Neural cell (in vitro differentiated cells): ENCODE data around the gene EPHB3. TPM values are rescaled to one million over a fixed set of nuclear protein-coding genes. Genes with fewer than 3 reads are reported as not detected.

ENCODE experiments used
- H2AFZ ChIP-seq: fragments of 200-600, 300-800 bp; sonication (generic), shearing (Covaris generic); 2 replicates; pipeline ENCODE4 v1.6.0; 2014; ENCODE audit warnings: low read depth, mild to moderate bottlenecking, antibody characterized with exemption, low read length, moderate library complexity
- H3F3A ChIP-seq: fragments of 200-600 bp; shearing (Covaris generic); 2 replicates; pipeline ENCODE4 v1.6.1; 2016; ENCODE audit warnings: mild to moderate bottlenecking, moderate library complexity, mixed read lengths, antibody characterized with exemption, low read length; ENCODE audit not compliant: insufficient read depth, poor library complexity, severe bottlenecking
- H3K27ac ChIP-seq: fragments of 200-600, 300-800 bp; sonication (generic), shearing (Covaris generic); 2 replicates; pipeline ENCODE4 v1.5.1; 2014; ENCODE audit warnings: mild to moderate bottlenecking, low read length, moderate library complexity
- H3K27me3 ChIP-seq: fragments of 300-800, 200-600 bp; sonication (generic), shearing (Covaris generic); 2 replicates; pipeline ENCODE4 v1.6.0; 2014; ENCODE audit warnings: mild to moderate bottlenecking, low read depth, low read length, moderate library complexity; ENCODE audit not compliant: insufficient read depth
- H3K36me3 ChIP-seq: fragments of 300-800, 200-600 bp; sonication (generic), shearing (Covaris generic); 2 replicates; pipeline ENCODE4 v1.5.1; 2014; ENCODE audit warnings: mild to moderate bottlenecking, antibody characterized with exemption, low read length, moderate library complexity; ENCODE audit not compliant: insufficient read depth
- H3K4me2 ChIP-seq: fragments of 300-800, 200-600 bp; sonication (generic), shearing (Covaris generic); 2 replicates; pipeline ENCODE4 v1.6.0; 2014; ENCODE audit warnings: mild to moderate bottlenecking, low read length
- H3K4me3 ChIP-seq: fragments of 300-800, 200-600 bp; sonication (generic), shearing (Covaris generic); 2 replicates; pipeline ENCODE4 v1.5.1; 2014; ENCODE audit warnings: mild to moderate bottlenecking, low read length, moderate library complexity
- H3K79me2 ChIP-seq: fragments of 200-600 bp; shearing (Covaris generic); replicated peaks from 2 replicates; pipeline ENCODE4 v1.6.0; 2014; ENCODE audit warnings: mild to moderate bottlenecking, low read length, moderate library complexity; ENCODE audit not compliant: insufficient read depth
- H3K9ac ChIP-seq: fragments of 300-800, 200-600 bp; sonication (generic), shearing (Covaris generic); 2 replicates; pipeline ENCODE4 v1.6.1; 2016; ENCODE audit warnings: mild to moderate bottlenecking, low read length, mixed read lengths
- H3K9me2 ChIP-seq: fragments of 200-600 bp; shearing (Covaris generic); 2 replicates; pipeline ENCODE4 v1.6.1; 2016; ENCODE audit warnings: mild to moderate bottlenecking, low read length, mixed read lengths; ENCODE audit not compliant: insufficient read depth
- H3K9me3 ChIP-seq: fragments of 200-600, 300-800 bp; sonication (generic), shearing (Covaris generic); 2 replicates; pipeline ENCODE4 v1.6.1; 2016; ENCODE audit warnings: mild to moderate bottlenecking, mixed run types, low read length, moderate library complexity, mixed read lengths
- H4K20me1 ChIP-seq: fragments of 200-600 bp; shearing (Covaris generic); 2 replicates; pipeline ENCODE4 v1.6.1; 2016; ENCODE audit warnings: mild to moderate bottlenecking, mixed run types; ENCODE audit not compliant: insufficient read depth
- CTCF ChIP-seq: fragments of 450-650 bp; IDR thresholded peaks from 2 replicates; pipeline ENCODE4 v1.5.1; 2014; ENCODE audit warnings: antibody characterized with exemption, mild to moderate bottlenecking, moderate library complexity; ENCODE audit not compliant: poor library complexity, severe bottlenecking
- EP300 ChIP-seq: fragments of 450-650 bp; conservative IDR thresholded peaks from 2 replicates; pipeline ENCODE4 v1.6.1; 2014; ENCODE audit warnings: antibody characterized with exemption, mild to moderate bottlenecking, moderate library complexity; ENCODE audit not compliant: poor library complexity, severe bottlenecking
- EZH2 ChIP-seq: fragments of 200-600, 300-800 bp; shearing (Covaris generic), sonication (generic); IDR thresholded peaks from 2 replicates; pipeline ENCODE4 v1.6.1; 2014; ENCODE audit warnings: antibody characterized with exemption, low read length, borderline replicate concordance, mild to moderate bottlenecking; ENCODE audit not compliant: insufficient read depth, poor library complexity, severe bottlenecking
- MXI1 ChIP-seq: fragments of 450-650 bp; conservative IDR thresholded peaks from 2 replicates; pipeline ENCODE4 v1.6.1; 2014; ENCODE audit warnings: antibody characterized with exemption, mild to moderate bottlenecking; ENCODE audit not compliant: poor library complexity, severe bottlenecking
- POLR2AphosphoS5 ChIP-seq: IDR thresholded peaks from 2 replicates; pipeline ENCODE4 v1.6.1; 2012
- RAD21 ChIP-seq: fragments of 450-650 bp; conservative IDR thresholded peaks from 2 replicates; pipeline ENCODE4 v1.6.1; 2014; ENCODE audit warnings: antibody characterized with exemption, mild to moderate bottlenecking, moderate library complexity
- SMC3 ChIP-seq: fragments of 450-650 bp; conservative IDR thresholded peaks from 2 replicates; pipeline ENCODE4 v1.6.1; 2014; ENCODE audit warnings: antibody characterized with exemption, mild to moderate bottlenecking, moderate library complexity; ENCODE audit not compliant: poor library complexity
- TAF1 ChIP-seq: IDR thresholded peaks from 2 replicates; pipeline ENCODE4 v1.6.1; 2012; ENCODE audit warnings: low read depth
- polyA plus RNA-seq: library from polyadenylated mRNA; depleted of rRNA; stranded (reverse); fragments of >200 nt; gene quantifications from 2 replicates; pipeline ENCODE4 v1.2.3, GENCODE V29; 2014
- TF ChIP-seq, protein P1 (sequence below): IDR thresholded peaks from 2 replicates; pipeline ENCODE4 v1.6.1; 2012; ENCODE audit warnings: borderline replicate concordance

The EPHB3 gene
- polyA plus RNA-seq, 1 donor from 2014 or later, result 4.3 TPM

DNA sequence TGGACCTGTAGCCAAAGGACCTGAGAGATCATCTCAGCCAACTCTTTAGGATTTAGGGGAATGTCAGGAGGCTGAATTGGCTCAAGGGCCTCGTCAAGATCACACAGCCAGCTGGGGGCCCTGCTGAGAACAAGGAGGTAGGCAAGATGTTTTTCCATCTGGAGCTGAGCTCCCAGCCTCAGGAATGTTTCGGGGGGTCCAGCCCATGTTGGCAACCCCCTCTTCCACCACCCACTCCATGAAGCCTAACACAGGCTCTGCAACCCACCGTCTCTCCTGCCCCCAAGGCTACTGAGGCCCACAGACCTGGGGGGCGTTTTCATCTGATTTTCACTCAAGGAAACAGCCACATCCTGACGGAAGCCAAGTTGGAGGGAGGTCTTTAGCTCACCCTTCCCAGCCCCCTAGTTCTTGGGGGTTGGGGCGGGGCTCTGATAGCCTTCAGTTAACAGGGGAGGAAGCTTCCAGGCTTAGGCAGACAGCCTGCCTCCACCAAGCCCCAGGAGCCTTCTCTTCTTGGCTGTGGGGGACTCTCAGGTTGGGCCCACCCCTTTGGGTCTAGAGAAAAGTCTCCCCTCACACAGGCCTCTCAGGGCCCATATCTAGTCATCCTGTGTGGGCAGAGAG is 48.8 kb downstream of the EPHB3 start:
- Histone ChIP-seq H3K9me2 (no peaks in the 10 kb centered on the region), H3F3A (no peaks in the 10 kb centered on the region), H3K9ac (no peak overlapping the region), H4K20me1 (no peaks in the 10 kb centered on the region), H3K9me3 (no peaks in the 10 kb centered on the region), H3K36me3 (no peaks in the 10 kb centered on the region), H3K4me3 (no peak overlapping the region), H3K27me3 (no peaks in the 10 kb centered on the region), H2AFZ (no peak overlapping the region), H3K27ac (no peak overlapping the region), H3K4me2 (no peak overlapping the region), H3K79me2 (no peaks in the 10 kb centered on the region)
- no peak for TF ChIP-seq EZH2
- no peak for TF ChIP-seq SMC3
- TF ChIP-seq POLR2AphosphoS5, result no peak
- TF ChIP-seq EP300, result no peak
- no peak for TF ChIP-seq CTCF
- TF ChIP-seq RAD21, result no peak
- TF ChIP-seq, protein P1, sequence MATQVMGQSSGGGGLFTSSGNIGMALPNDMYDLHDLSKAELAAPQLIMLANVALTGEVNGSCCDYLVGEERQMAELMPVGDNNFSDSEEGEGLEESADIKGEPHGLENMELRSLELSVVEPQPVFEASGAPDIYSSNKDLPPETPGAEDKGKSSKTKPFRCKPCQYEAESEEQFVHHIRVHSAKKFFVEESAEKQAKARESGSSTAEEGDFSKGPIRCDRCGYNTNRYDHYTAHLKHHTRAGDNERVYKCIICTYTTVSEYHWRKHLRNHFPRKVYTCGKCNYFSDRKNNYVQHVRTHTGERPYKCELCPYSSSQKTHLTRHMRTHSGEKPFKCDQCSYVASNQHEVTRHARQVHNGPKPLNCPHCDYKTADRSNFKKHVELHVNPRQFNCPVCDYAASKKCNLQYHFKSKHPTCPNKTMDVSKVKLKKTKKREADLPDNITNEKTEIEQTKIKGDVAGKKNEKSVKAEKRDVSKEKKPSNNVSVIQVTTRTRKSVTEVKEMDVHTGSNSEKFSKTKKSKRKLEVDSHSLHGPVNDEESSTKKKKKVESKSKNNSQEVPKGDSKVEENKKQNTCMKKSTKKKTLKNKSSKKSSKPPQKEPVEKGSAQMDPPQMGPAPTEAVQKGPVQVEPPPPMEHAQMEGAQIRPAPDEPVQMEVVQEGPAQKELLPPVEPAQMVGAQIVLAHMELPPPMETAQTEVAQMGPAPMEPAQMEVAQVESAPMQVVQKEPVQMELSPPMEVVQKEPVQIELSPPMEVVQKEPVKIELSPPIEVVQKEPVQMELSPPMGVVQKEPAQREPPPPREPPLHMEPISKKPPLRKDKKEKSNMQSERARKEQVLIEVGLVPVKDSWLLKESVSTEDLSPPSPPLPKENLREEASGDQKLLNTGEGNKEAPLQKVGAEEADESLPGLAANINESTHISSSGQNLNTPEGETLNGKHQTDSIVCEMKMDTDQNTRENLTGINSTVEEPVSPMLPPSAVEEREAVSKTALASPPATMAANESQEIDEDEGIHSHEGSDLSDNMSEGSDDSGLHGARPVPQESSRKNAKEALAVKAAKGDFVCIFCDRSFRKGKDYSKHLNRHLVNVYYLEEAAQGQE, result no peak
- TF ChIP-seq TAF1, result no peak
- no peak for TF ChIP-seq MXI1

DNA sequence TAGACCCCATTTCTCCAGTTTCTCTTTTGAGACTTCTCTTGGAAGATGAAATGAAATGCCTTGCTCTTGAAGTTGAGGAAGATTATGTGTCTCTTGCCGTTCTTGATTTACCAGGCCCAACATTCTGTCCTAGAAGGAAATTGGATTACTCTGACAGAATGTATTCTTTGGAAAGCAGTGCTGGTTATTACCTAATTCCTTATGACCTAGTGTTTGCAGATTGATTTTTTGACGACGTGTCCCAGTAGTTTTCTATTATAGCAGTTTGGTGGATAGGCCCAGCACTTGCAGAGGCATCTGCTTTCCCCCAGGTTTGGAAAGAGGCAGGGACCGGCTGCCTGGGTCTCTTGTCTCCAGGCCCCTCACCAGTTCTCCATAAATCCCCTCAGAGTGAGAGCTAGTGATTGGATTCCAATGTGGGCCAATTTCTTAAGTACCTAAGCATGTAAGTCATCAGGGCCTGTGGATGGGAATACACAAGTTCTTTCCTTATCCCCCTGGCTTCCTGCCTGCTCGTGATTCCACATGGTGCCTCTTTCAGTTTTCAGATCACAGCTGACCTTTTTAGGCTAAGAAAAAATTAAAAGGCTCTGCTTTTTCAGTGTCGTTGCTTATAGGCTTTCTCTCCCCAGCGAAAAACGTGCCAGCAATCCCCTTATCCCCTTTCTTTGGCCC is 50.2 kb downstream of the EPHB3 start:
- Histone ChIP-seq H3K27ac (no peak overlapping the region), H3K36me3 (no peaks in the 10 kb centered on the region), H3K9me3 (no peaks in the 10 kb centered on the region), H4K20me1 (no peaks in the 10 kb centered on the region), H3K4me3 (no peak overlapping the region), H2AFZ (no peak overlapping the region), H3K4me2 (no peak overlapping the region), H3K79me2 (no peaks in the 10 kb centered on the region), H3K27me3 (no peaks in the 10 kb centered on the region), H3K9ac (no peak overlapping the region), H3K9me2 (no peaks in the 10 kb centered on the region), H3F3A (no peaks in the 10 kb centered on the region)
- TF ChIP-seq, protein P1, result no peak
- no peak for TF ChIP-seq RAD21
- no peak for TF ChIP-seq CTCF
- TF ChIP-seq EZH2, result no peak
